ENCODE measurements around the gene FUBP3.

The FUBP3 gene

GRCh38 chr9:130672933-130673615, 93.7 kb downstream of the FUBP3 start:
- Histone ChIP-seq H3K4me3 (replicated peaks; ENCODE audit: insufficient read depth, low read length) (no peak overlapping the region), H3K27me3 (ENCODE audit: insufficient read depth, poor library complexity, severe bottlenecking) (no peaks in the 10 kb centered on the region), H3K27ac (replicated peaks) (no peak overlapping the region)
- DNase-seq (ENCODE audit: low read depth in 1 of 2, low spot score in 1 of 2): no peak
- TF ChIP-seq POLR2AphosphoS5 (IDR thresholded peaks at IDR 0.05; ENCODE audit: low read depth) (no peak), SPI1 (IDR thresholded peaks at IDR 0.05; ENCODE audit: borderline replicate concordance, low read depth) (no peak), REST (IDR thresholded peaks at IDR 0.05; ENCODE audit: insufficient replicate concordance, low read depth) (no peak), GABPA (IDR thresholded peaks at IDR 0.05; ENCODE audit: low read depth) (no peak), CTCF (IDR thresholded peaks at IDR 0.05; ENCODE audit: insufficient read depth, low read length) (no peak)

GRCh38 chr9:130675396-130675795, 96.0 kb downstream of the FUBP3 start:
- DNase-seq (ENCODE audit: low read depth in 1 of 2, low spot score in 1 of 2): no peak
- no peak for TF ChIP-seq POLR2AphosphoS5 (IDR thresholded peaks at IDR 0.05; ENCODE audit: low read depth)
- TF ChIP-seq CTCF (IDR thresholded peaks at IDR 0.05; ENCODE audit: insufficient read depth, low read length): no peak
- TF ChIP-seq GABPA (IDR thresholded peaks at IDR 0.05; ENCODE audit: low read depth): no peak
- no peak for TF ChIP-seq REST (IDR thresholded peaks at IDR 0.05; ENCODE audit: insufficient replicate concordance, low read depth)
- H3K4me3 ChIP-seq (replicated peaks; ENCODE audit: insufficient read depth, low read length): no peak overlapping the region
- no peak overlapping the region for H3K27ac ChIP-seq (replicated peaks)
- H3K27me3 ChIP-seq (ENCODE audit: insufficient read depth, poor library complexity, severe bottlenecking): no peaks in the 10 kb centered on the region

GRCh38 chr9:130677252-130677651, 97.9 kb downstream of the FUBP3 start:
- no peak overlapping the region for H3K27ac ChIP-seq (replicated peaks)
- H3K27me3 ChIP-seq (ENCODE audit: insufficient read depth, poor library complexity, severe bottlenecking): peaks cover 4% of the 10 kb centered on the region
- H3K4me3 ChIP-seq (replicated peaks; ENCODE audit: insufficient read depth, low read length): no peak overlapping the region
- DNase-seq (ENCODE audit: low read depth in 1 of 2, low spot score in 1 of 2): no peak
- TF ChIP-seq GABPA (IDR thresholded peaks at IDR 0.05; ENCODE audit: low read depth) (no peak), SPI1 (IDR thresholded peaks at IDR 0.05; ENCODE audit: borderline replicate concordance, low read depth) (no peak), REST (IDR thresholded peaks at IDR 0.05; ENCODE audit: insufficient replicate concordance, low read depth) (no peak), POLR2AphosphoS5 (IDR thresholded peaks at IDR 0.05; ENCODE audit: low read depth) (no peak), CTCF (IDR thresholded peaks at IDR 0.05; ENCODE audit: insufficient read depth, low read length) (no peak)
